Esophagus muscularis mucosa (tissue), 3 donors: ENCODE data around the gene OR4A47.
"Not testable (repeated sequence)": the region's sequence is repeated elsewhere in the genome, so short reads cannot be mapped to it uniquely, and the experiment has no call there.

Experiments used
- POLR2AphosphoS5 ChIP-seq, 2 donors: sonication (generic); formaldehyde crosslinking; IDR thresholded peaks; one replicate each; pipeline ENCODE4 v1.6.1; 2017; ENCODE audit warnings: antibody characterized with exemption in 2 of 2
- TF ChIP-seq, protein P1 (sequence below), 3 experiments: fragments of 200-600 bp in 2 of 3; fragments of 450-650 bp in 1 of 3; sonication (generic) in 2 of 3; IDR thresholded peaks; one replicate each; pipeline ENCODE4 v1.5.1; 2017 to 2019; ENCODE audit warnings: antibody characterized with exemption in 3 of 3, mild to moderate bottlenecking in 2 of 3, moderate library complexity in 1 of 3

DNA sequence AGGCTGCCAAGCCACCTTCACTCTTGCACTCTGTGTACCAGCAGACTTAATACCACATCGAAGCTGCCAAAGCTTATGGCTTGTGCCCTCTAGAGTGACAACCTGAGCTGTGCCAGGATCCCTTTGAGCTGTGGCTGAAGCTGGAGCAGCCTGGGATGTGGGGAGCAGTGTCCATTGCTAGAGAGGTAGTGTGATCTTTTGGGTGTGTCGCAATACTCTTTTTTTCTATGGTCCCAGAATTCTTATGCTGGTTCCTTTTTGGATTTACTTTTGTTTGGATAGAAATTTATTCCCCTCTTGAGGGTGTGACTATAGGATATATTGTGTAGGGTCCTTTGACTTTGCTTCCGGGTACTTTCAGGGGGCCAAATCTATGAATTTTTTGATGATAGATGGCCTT, 32.7 kb upstream of the OR4A47 start:
- not testable (repeated sequence) for TF ChIP-seq POLR2AphosphoS5 (IDR thresholded peaks at IDR 0.05)
- TF ChIP-seq, protein P1, sequence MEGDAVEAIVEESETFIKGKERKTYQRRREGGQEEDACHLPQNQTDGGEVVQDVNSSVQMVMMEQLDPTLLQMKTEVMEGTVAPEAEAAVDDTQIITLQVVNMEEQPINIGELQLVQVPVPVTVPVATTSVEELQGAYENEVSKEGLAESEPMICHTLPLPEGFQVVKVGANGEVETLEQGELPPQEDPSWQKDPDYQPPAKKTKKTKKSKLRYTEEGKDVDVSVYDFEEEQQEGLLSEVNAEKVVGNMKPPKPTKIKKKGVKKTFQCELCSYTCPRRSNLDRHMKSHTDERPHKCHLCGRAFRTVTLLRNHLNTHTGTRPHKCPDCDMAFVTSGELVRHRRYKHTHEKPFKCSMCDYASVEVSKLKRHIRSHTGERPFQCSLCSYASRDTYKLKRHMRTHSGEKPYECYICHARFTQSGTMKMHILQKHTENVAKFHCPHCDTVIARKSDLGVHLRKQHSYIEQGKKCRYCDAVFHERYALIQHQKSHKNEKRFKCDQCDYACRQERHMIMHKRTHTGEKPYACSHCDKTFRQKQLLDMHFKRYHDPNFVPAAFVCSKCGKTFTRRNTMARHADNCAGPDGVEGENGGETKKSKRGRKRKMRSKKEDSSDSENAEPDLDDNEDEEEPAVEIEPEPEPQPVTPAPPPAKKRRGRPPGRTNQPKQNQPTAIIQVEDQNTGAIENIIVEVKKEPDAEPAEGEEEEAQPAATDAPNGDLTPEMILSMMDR (IDR thresholded peaks at IDR 0.05) = not testable (repeated sequence)
